Lung (tissue), 12 donors: ENCODE data around the gene SCARF2. TPM values are rescaled to one million over a fixed set of nuclear protein-coding genes. Genes with fewer than 3 reads are reported as not detected.

Experiments used
- ATAC-seq: fragments of 200-7000 bp; cut with Tn5 transposase; one replicate; pipeline ENCODE4 v1.9.1; 2020; ENCODE audit warnings: moderate number of reproducible peaks; ENCODE audit not compliant: insufficient read depth, low FRiP score
- DNase-seq, 3 donors: peaks; one replicate each; pipeline ENCODE4 v3.0.0-alpha.2; 2013 to 2017
- H3K27ac ChIP-seq, 2 donors: one replicate each; pipeline ENCODE4 v1.5.1; 2013; ENCODE audit warnings: mild to moderate bottlenecking in 2 of 2, moderate library complexity in 2 of 2, control low read depth in 1 of 2, inconsistent platforms in 1 of 2, low read depth in 1 of 2, low read length in 1 of 2
- H3K27me3 ChIP-seq, 3 donors: one replicate each; pipeline ENCODE4 v1.5.1; 2013; ENCODE audit warnings: low read length in 2 of 3; ENCODE audit not compliant: control insufficient read depth in 3 of 3, insufficient read depth in 3 of 3
- H3K36me3 ChIP-seq, 4 donors: one replicate each; pipeline ENCODE4 v1.5.1; 2013; ENCODE audit warnings: low read length in 4 of 4, mild to moderate bottlenecking in 1 of 4, moderate library complexity in 1 of 4; ENCODE audit not compliant: control insufficient read depth in 4 of 4, insufficient read depth in 4 of 4
- H3K4me1 ChIP-seq, 5 donors: one replicate each; pipeline ENCODE4 v1.5.1; 2013; ENCODE audit warnings: low read length in 5 of 5, mild to moderate bottlenecking in 2 of 5, moderate library complexity in 1 of 5; ENCODE audit not compliant: control insufficient read depth in 5 of 5, insufficient read depth in 5 of 5
- H3K4me3 ChIP-seq: one replicate; pipeline ENCODE4 v1.5.1; 2013; ENCODE audit warnings: mild to moderate bottlenecking, control low read depth, moderate library complexity
- H3K9ac ChIP-seq, 2 donors: one replicate each; pipeline ENCODE4 v1.5.1; 2013; ENCODE audit warnings: low read length in 2 of 2, control low read depth in 1 of 2; ENCODE audit not compliant: insufficient read depth in 1 of 2
- H3K9me3 ChIP-seq, 4 donors: one replicate each; pipeline ENCODE4 v1.5.1; 2013; ENCODE audit warnings: low read length in 3 of 4, mild to moderate bottlenecking in 1 of 4, moderate library complexity in 1 of 4; ENCODE audit not compliant: control insufficient read depth in 4 of 4, insufficient read depth in 3 of 4
- CTCF ChIP-seq: IDR thresholded peaks from 2 replicates; pipeline ENCODE4 v1.5.1; 2012; ENCODE audit warnings: mild to moderate bottlenecking; ENCODE audit errors: control extremely low read depth, extremely low read depth
- WGBS, 2 donors: extraction: QIAGEN DNeasy Blood & Tissue Kit; methylation state at CpG; one replicate each; pipeline ENCODE4 v1.1.7; 2013; 5-methylcytosine and 5-hydroxymethylcytosine counted together
- polyA plus RNA-seq, 2 donors: library from polyadenylated mRNA; stranded (reverse); fragments of 200-250 nt; gene quantifications; one replicate each; pipeline ENCODE4 v1.2.1, GENCODE V29; 2013
- total RNA-seq, 2 donors: library from RNA; depleted of rRNA in 1 of 2; stranded (reverse); fragments of >200 nt in 1 of 2; gene quantifications; one replicate each; pipeline ENCODE4 v1.2.1, GENCODE V29; 2014 to 2021
- donor health status: control.
- donor health status: control.
- donor health status: Bipolar disorder and iron deficiency.
- donor health status: healthy.
- donor health status: DM: yes; HTN: yes; CAD: no.

The SCARF2 gene
- total and polyA plus RNA-seq, 4 donors = 4.7 to 32.9 (median 16.4) TPM

DNA sequence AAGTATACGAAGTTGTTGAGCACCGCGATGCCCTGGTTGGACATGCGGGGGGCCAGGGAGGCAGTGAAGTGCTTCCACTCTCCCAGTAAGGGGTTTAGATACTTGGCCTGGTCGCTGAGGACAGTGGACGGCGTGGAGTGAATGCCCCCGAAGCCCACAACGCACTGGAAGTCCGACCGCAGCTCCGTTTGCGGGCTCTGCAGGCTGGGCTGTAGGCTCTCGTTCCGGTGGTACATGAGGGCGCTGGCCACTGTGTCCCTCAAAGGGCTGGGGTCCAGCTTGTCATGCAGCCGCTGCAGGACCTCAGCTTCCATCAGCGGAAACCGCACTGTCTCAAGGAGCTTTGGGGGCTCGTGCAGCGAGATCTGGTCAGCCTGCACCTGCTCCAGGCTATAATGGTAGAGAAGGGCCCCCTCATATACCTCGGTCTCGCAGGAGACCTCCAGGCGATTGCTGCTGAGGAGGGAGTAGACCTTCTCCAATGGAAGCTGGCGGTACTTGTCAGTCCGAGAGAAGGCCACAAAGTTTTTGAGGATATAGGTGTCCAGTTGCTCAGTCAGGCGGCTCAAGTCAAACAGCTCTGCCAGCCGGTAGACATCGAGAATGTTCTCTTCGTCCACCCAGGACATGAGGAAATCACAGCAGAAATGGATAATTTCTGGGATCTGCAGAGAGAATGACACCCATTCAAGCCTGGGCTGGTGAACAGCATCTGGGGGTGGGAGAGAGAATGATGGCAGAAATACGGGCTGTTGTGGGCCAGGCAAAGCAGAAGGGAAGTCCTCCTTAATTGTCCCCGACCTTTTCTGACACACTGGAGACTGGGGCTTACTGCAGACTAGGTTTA, 27.5 kb upstream of the SCARF2 start:
- Histone ChIP-seq H3K9me3 (no peaks in the 10 kb centered on the region), H3K4me3 (no peak overlapping the region), H3K36me3 (peaks cover 0 to 16% (median 9%) of the 10 kb centered on the region in 4 donors), H3K27me3 (no peaks in the 10 kb centered on the region), H3K27ac (no peak overlapping the region), H3K9ac (no peak overlapping the region), H3K4me1 (peaks cover 0 to 3% (median 0%) of the 10 kb centered on the region in 5 donors)
- TF ChIP-seq CTCF = no peak
- 96 to 97% methylated on average over 32 of the region's 32 CpGs for WGBS, 2 donors
- DNase-seq (no peak), ATAC-seq (no peak)

DNA sequence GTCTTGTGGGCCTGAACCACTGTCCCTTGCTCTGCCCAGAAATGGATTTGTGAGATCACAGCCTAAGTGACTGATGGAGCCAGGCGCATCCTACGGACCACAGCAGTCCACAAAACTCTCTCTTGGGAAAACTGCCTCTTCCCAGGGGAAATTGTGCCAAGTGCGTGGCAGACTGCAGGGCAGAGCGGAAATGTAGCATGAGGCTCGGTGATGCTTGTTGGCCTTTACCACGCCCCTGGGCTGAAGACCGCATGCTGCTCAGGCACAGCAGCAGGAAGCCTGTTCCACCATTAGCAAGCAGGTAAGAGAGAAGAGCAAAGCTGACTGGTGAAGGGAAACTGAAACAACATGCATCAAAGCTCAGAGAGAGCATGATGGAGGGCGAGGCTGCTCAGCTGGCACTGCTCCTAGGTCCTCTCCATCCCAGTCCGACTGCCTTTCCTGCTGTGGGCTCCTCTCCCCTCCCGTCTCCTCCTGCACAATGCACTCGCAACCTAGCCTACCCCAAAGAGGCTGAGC, 26.5 kb upstream of the SCARF2 start:
- ATAC-seq (no peak), DNase-seq (no peak)
- 86 to 87% methylated on average over 11 of the region's 11 CpGs for WGBS, 2 donors
- Histone ChIP-seq H3K4me3 (no peak overlapping the region), H3K36me3 (peaks cover 0 to 19% (median 11%) of the 10 kb centered on the region in 4 donors), H3K4me1 (peaks cover 0 to 3% (median 0%) of the 10 kb centered on the region in 5 donors), H3K27ac (peak overlapping the region in 1 of 2 donors; percentile 71), H3K9me3 (no peaks in the 10 kb centered on the region), H3K27me3 (no peaks in the 10 kb centered on the region), H3K9ac (no peak overlapping the region)
- TF ChIP-seq CTCF = no peak

GRCh38 chr22:20463324-20464095, 25.9 kb upstream of the SCARF2 start:
- H3K36me3 ChIP-seq = peaks cover 0 to 21% (median 11%) of the 10 kb centered on the region in 4 donors
- no peaks in the 10 kb centered on the region for H3K9me3 ChIP-seq
- WGBS, 2 donors = 28 to 45% methylated on average over 2 of the region's 2 CpGs
- H3K4me3 ChIP-seq = peak overlapping the region; percentile 3
- H3K4me1 ChIP-seq = peaks cover 0 to 3% (median 0%) of the 10 kb centered on the region in 5 donors
- no peak for TF ChIP-seq CTCF
- peak; percentile 32 for ATAC-seq
- no peaks in the 10 kb centered on the region for H3K27me3 ChIP-seq
- H3K9ac ChIP-seq = peak overlapping the region in 1 of 2 donors; percentile 25
- H3K27ac ChIP-seq = peak overlapping the region in 1 of 2 donors; percentile 71
- DNase-seq = no peak
